OCI-LY1 (cell line): ENCODE results near the gene ANKUB1.

Experiments used
- H2AFZ ChIP-seq: fragments of 200-600 bp; sonication (generic), shearing (Covaris generic); 2 replicates; pipeline ENCODE4 v1.6.0; 2014; ENCODE audit warnings: antibody characterized with exemption, mild to moderate bottlenecking, low read length
- H3F3A ChIP-seq: fragments of 200-600 bp; sonication (generic), shearing (Covaris generic); 2 replicates; pipeline ENCODE4 v1.6.0; 2014; ENCODE audit warnings: mild to moderate bottlenecking, antibody characterized with exemption, low read length, moderate library complexity; ENCODE audit not compliant: insufficient read depth
- H3K27ac ChIP-seq: fragments of 200-600 bp; sonication (generic); 2 replicates; pipeline ENCODE4 v1.5.1; 2014; ENCODE audit warnings: low read length, mixed run types, mild to moderate bottlenecking, low read depth; ENCODE audit not compliant: poor library complexity, severe bottlenecking
- H3K27me3 ChIP-seq: fragments of 200-600 bp; sonication (generic); 2 replicates; pipeline ENCODE4 v1.6.0; 2014; ENCODE audit warnings: antibody characterized with exemption, mild to moderate bottlenecking, low read length, moderate library complexity; ENCODE audit not compliant: insufficient read depth
- H3K36me3 ChIP-seq: fragments of 200-600 bp; sonication (generic); 2 replicates; pipeline ENCODE4 v1.6.1; 2014; ENCODE audit warnings: mild to moderate bottlenecking, antibody characterized with exemption, low read length, moderate library complexity, mixed read lengths; ENCODE audit not compliant: insufficient read depth
- H3K4me1 ChIP-seq: fragments of 200-600 bp; sonication (generic); 2 replicates; pipeline ENCODE4 v1.5.1; 2014; ENCODE audit warnings: mild to moderate bottlenecking, low read length, moderate library complexity; ENCODE audit not compliant: insufficient read depth, severe bottlenecking
- H3K4me2 ChIP-seq: fragments of 200-600 bp; sonication (generic), shearing (Covaris generic); 2 replicates; pipeline ENCODE4 v1.6.1; 2014; ENCODE audit warnings: low read length
- H3K4me3 ChIP-seq: fragments of 200-600 bp; sonication (generic); 2 replicates; pipeline ENCODE4 v1.5.1; 2014; ENCODE audit warnings: low read length, low read depth, mild to moderate bottlenecking, mixed read lengths; ENCODE audit not compliant: poor library complexity, severe bottlenecking
- H3K79me2 ChIP-seq: fragments of 200-600 bp; shearing (Covaris generic); 2 replicates; pipeline ENCODE4 v1.6.1; 2016; ENCODE audit warnings: mixed run types, low read length, mixed read lengths; ENCODE audit not compliant: insufficient read depth
- H3K9ac ChIP-seq: fragments of 200-600 bp; sonication (generic), shearing (Covaris generic); 2 replicates; pipeline ENCODE4 v1.6.1; 2014; ENCODE audit warnings: mild to moderate bottlenecking, low read length, mixed read lengths
- H3K9me2 ChIP-seq: fragments of 200-600 bp; sonication (generic), shearing (Covaris generic); 2 replicates; pipeline ENCODE4 v1.6.1; 2014; ENCODE audit warnings: low read depth, mild to moderate bottlenecking, low read length, mixed read lengths
- H3K9me3 ChIP-seq: fragments of 200-600 bp; shearing (Covaris generic); 2 replicates; pipeline ENCODE4 v1.6.1; 2014; ENCODE audit warnings: low read length, mixed read lengths
- H4K20me1 ChIP-seq: fragments of 200-600 bp; sonication (generic), shearing (Covaris generic); 2 replicates; pipeline ENCODE4 v1.6.0; 2016; ENCODE audit warnings: mild to moderate bottlenecking, low read length; ENCODE audit not compliant: insufficient read depth
- EZH2 ChIP-seq: fragments of 200-600 bp; sonication (generic), shearing (Covaris generic); IDR thresholded peaks from 2 replicates; pipeline ENCODE4 v1.8.0; 2017; ENCODE audit warnings: borderline replicate concordance, mixed run types, mild to moderate bottlenecking, antibody characterized with exemption, low read length, moderate library complexity, mixed read lengths
- TF ChIP-seq, protein P1 (sequence below): fragments of 200-600 bp; sonication (generic), shearing (Covaris generic); IDR thresholded peaks from 2 replicates; pipeline ENCODE4 v1.5.1; 2017; ENCODE audit warnings: mild to moderate bottlenecking, antibody characterized with exemption, low read length, moderate library complexity, mixed read lengths

ANKUB1 gene

DNA sequence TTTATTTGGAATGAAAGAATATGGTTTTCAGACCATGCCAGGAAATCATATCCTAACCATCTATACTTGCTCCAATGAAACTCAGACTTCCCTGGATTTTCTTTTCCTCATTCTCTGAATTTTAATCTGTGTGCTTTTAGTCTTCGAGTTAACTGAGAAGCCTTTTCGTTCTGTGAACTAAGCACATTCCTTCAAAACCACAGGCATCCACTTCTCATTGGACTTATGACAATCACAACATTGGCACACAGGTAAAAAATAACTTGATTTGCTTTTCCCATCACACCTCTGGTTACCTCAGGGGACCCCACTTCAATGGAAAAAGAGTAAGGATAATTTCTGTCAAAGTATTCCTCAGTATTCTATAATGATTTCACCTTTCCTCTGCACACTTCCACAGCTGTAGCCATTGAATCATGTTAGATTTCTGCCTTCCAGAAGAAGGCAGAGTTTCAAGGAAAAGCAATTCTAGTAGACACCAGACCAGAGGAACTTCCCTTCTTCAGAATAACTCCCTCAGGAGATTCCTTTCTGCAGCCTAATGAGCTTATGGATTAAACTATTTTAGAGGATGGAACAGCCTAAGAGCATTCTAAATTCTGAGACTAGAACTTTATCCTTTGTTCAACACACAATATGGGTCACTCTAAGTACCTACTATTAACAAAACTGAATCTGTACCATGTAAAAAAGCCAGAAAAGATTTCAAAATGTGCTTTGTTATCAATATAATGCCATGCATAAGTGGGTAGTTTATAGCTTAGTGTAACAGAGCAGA, 56.0 kb downstream of the ANKUB1 start:
- Histone ChIP-seq H3K9me3 (no peaks in the 10 kb centered on the region), H3K27ac (no peak overlapping the region)
- TF ChIP-seq, protein P1, sequence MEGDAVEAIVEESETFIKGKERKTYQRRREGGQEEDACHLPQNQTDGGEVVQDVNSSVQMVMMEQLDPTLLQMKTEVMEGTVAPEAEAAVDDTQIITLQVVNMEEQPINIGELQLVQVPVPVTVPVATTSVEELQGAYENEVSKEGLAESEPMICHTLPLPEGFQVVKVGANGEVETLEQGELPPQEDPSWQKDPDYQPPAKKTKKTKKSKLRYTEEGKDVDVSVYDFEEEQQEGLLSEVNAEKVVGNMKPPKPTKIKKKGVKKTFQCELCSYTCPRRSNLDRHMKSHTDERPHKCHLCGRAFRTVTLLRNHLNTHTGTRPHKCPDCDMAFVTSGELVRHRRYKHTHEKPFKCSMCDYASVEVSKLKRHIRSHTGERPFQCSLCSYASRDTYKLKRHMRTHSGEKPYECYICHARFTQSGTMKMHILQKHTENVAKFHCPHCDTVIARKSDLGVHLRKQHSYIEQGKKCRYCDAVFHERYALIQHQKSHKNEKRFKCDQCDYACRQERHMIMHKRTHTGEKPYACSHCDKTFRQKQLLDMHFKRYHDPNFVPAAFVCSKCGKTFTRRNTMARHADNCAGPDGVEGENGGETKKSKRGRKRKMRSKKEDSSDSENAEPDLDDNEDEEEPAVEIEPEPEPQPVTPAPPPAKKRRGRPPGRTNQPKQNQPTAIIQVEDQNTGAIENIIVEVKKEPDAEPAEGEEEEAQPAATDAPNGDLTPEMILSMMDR: no peak
- TF ChIP-seq EZH2: no peak

DNA sequence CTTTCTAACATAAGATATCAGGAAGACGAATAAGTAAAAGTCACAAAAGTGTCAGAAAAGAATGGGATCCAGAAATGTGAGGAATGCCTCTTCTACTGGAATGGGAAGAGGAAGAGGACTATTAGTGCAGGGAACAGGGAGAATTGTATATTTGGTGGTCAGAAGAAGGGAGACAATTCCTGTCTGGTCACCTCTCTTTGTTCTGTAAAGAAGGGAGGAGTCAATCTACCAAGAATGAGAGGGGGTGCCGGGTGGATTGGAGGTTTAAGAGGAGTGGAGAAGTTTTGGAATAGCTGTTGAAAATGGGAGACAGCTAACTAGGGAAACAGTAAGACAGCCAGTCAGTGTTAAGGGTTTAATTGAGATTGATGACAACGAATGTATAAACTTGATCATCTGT, 60.1 kb downstream of the ANKUB1 start:
- no peaks in the 10 kb centered on the region for H3K36me3 ChIP-seq
- H3K9me2 ChIP-seq: no peaks in the 10 kb centered on the region
- H2AFZ ChIP-seq: no peak overlapping the region
- H3K4me3 ChIP-seq: no peak overlapping the region
- no peak overlapping the region for H3K4me2 ChIP-seq
- TF ChIP-seq, protein P1: no peak
- no peak for TF ChIP-seq EZH2
- H3K9me3 ChIP-seq: no peaks in the 10 kb centered on the region
- no peak overlapping the region for H3K27ac ChIP-seq
- H3K9ac ChIP-seq: no peak overlapping the region
- no peaks in the 10 kb centered on the region for H3F3A ChIP-seq
- no peaks in the 10 kb centered on the region for H3K4me1 ChIP-seq
- no peaks in the 10 kb centered on the region for H4K20me1 ChIP-seq
- H3K27me3 ChIP-seq: no peaks in the 10 kb centered on the region
- H3K79me2 ChIP-seq: no peaks in the 10 kb centered on the region

More for the DNA sequence above, 56.0 kb downstream of the ANKUB1 start:
- Histone ChIP-seq H3K36me3 (peaks cover 24% of the 10 kb centered on the region; the same call in 1 of the 2 replicates), H3K9me2 (no peaks in the 10 kb centered on the region), H3K4me2 (no peak overlapping the region), H3K4me3 (no peak overlapping the region), H3K9ac (no peak overlapping the region), H3K79me2 (no peaks in the 10 kb centered on the region), H2AFZ (no peak overlapping the region), H3K27me3 (no peaks in the 10 kb centered on the region), H4K20me1 (no peaks in the 10 kb centered on the region), H3K4me1 (no peaks in the 10 kb centered on the region), H3F3A (no peaks in the 10 kb centered on the region)

DNA sequence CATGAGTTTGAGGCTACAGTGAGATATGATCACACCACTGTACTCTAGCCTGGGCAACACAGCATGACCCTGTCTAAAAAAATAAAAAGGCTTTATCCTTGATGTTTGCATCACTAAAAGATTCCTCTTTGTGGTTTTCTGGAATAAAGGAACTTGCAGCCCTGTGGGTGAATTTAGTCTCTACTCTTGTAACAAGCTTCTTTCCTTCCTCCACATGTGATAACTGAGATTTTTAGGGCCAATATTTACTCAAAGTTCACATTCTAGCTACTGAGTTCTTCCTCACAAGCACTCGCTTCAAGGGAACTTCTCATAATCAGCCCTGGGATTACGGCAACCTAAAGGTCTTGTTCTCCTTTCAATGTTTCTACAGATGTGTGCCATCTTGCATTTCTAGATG, 64.7 kb downstream of the ANKUB1 start:
- Histone ChIP-seq H3K4me1 (no peaks in the 10 kb centered on the region), H2AFZ (no peak overlapping the region), H3K9me3 (no peaks in the 10 kb centered on the region), H3K79me2 (no peaks in the 10 kb centered on the region), H3K27ac (no peak overlapping the region), H3K4me3 (no peak overlapping the region), H3K9me2 (no peaks in the 10 kb centered on the region), H3F3A (no peaks in the 10 kb centered on the region), H4K20me1 (no peaks in the 10 kb centered on the region), H3K9ac (no peak overlapping the region), H3K4me2 (no peak overlapping the region), H3K27me3 (no peaks in the 10 kb centered on the region), H3K36me3 (no peaks in the 10 kb centered on the region)
- no peak for TF ChIP-seq EZH2
- TF ChIP-seq, protein P1: no peak
